ENCODE results near the gene TMEM178B. TPM values are rescaled to one million over a fixed set of nuclear protein-coding genes. Genes with fewer than 3 reads are reported as not detected.

TMEM178B gene
- total RNA-seq, 1 experiment from 2014 or later: not detected

- CTCF ChIA-PET: no interaction called here
- peaks cover 36% of the 10 kb centered on the region for H3K27me3 ChIP-seq (ENCODE audit: insufficient read depth, low read depth)
- H3K9me2 ChIP-seq (ENCODE audit: insufficient read depth): no peaks in the 10 kb centered on the region
- H4K20me1 ChIP-seq (ENCODE audit: insufficient read depth): 0 out of 2 replicates have a peak, but pooled peaks cover 3% of the 10 kb centered on the region
- no peak for TF ChIP-seq CTCF (conservative IDR thresholded peaks at IDR 0.05)
- TF ChIP-seq EZH2 (IDR thresholded peaks at IDR 0.05; ENCODE audit: low read depth): no peak
- H2AFZ ChIP-seq: no peak overlapping the region
- DNase-seq: no peak
- no peaks in the 10 kb centered on the region for H3F3A ChIP-seq (ENCODE audit: insufficient read depth, low read depth)
- intact Hi-C loops (cut with micrococcal nuclease; ENCODE audit: unreplicated experiment): loop anchor here (10.0 kb wide), 1 partner anchor 381 kb away; no protein-coding TSS in a partner anchor
- no peaks in the 10 kb centered on the region for H3K4me1 ChIP-seq (replicated peaks; ENCODE audit: insufficient read depth)
- POLR2A ChIA-PET (ENCODE audit: unreplicated experiment): no interaction called here
- no peak overlapping the region for H3K4me3 ChIP-seq
- no peak overlapping the region for H3K4me2 ChIP-seq
- no TSS peak for BruUV-seq (replicated peaks)
- no peaks in the 10 kb centered on the region for H3K9me3 ChIP-seq (ENCODE audit: insufficient read depth, low read depth)
- no peaks in the 10 kb centered on the region for H3K36me3 ChIP-seq (ENCODE audit: low read depth)
- H3K27ac ChIP-seq: no peak overlapping the region
- H3K79me2 ChIP-seq (ENCODE audit: low read depth): no peaks in the 10 kb centered on the region
Measured at GRCh38 chr7:141263983-141264382, 190.1 kb downstream of the TMEM178B start.

DNA sequence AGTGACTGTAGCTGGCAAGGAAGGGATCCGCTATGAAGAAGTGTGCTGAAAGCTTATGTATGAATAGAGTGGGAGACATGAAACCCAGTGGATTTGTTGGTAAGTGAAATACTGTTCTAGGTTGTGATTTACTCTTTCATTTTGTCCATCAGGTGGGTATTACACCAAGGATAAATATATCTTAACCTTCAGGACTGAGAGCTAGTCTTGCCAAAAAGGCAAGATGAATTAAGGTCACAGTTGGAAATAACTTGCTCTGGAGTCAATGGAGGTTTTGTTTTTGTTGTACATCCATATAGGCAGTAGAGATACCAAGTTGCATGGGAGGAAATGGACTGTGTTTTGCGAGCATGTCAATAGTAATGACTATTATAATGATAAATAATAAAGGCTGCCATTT, 190.6 kb downstream of the TMEM178B start:
- ChIA-PET CTCF (no interaction called here), POLR2A (ENCODE audit: unreplicated experiment) (no interaction called here)
- Histone ChIP-seq H3K4me3 (no peak overlapping the region), H3K27ac (no peak overlapping the region), H3K9me2 (ENCODE audit: insufficient read depth) (no peaks in the 10 kb centered on the region), H3K4me2 (no peak overlapping the region), H3K79me2 (ENCODE audit: low read depth) (no peaks in the 10 kb centered on the region), H3K36me3 (ENCODE audit: low read depth) (no peaks in the 10 kb centered on the region), H3K27me3 (ENCODE audit: insufficient read depth, low read depth) (peaks cover 36% of the 10 kb centered on the region), H4K20me1 (ENCODE audit: insufficient read depth) (0 out of 2 replicates have a peak, but pooled peaks cover 3% of the 10 kb centered on the region), H2AFZ (no peak overlapping the region), H3K4me1 (replicated peaks; ENCODE audit: insufficient read depth) (no peaks in the 10 kb centered on the region), H3K9me3 (ENCODE audit: insufficient read depth, low read depth) (no peaks in the 10 kb centered on the region), H3F3A (ENCODE audit: insufficient read depth, low read depth) (no peaks in the 10 kb centered on the region)
- intact Hi-C loops (cut with micrococcal nuclease; ENCODE audit: unreplicated experiment): loop anchor here (10.0 kb wide), 1 partner anchor 380 kb away; no protein-coding TSS in a partner anchor
- BruUV-seq (replicated peaks): no TSS peak
- DNase-seq: no peak
- TF ChIP-seq CTCF (conservative IDR thresholded peaks at IDR 0.05): no peak
- TF ChIP-seq EZH2 (IDR thresholded peaks at IDR 0.05; ENCODE audit: low read depth): no peak

DNA sequence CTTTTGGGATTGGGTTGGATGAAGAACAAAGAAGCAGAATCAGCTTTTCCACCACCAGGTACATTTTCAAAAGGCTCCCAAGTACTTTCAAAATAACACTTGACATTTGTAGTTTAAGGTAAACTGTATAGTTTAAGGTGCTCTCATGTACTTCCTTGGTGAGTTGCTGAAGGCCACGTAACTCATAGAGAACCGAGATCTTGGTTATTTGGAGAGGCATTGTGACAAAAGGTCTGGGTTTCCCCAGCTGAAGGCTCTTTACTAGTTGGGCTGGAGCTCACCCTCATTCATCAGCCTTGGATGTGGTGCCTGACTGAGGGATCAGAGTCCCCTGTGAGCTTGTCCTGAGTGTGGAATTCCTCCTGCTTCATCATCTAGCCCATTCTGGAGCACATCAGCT, 191.8 kb downstream of the TMEM178B start:
- CTCF ChIA-PET: no interaction called here

More for the DNA sequence above, 191.8 kb downstream of the TMEM178B start:
- Histone ChIP-seq H3F3A (ENCODE audit: insufficient read depth, low read depth) (no peaks in the 10 kb centered on the region), H3K4me1 (replicated peaks; ENCODE audit: insufficient read depth) (no peaks in the 10 kb centered on the region), H4K20me1 (ENCODE audit: insufficient read depth) (0 out of 2 replicates have a peak, but pooled peaks cover 3% of the 10 kb centered on the region), H3K9me2 (ENCODE audit: insufficient read depth) (no peaks in the 10 kb centered on the region), H3K36me3 (ENCODE audit: low read depth) (no peaks in the 10 kb centered on the region), H3K4me3 (no peak overlapping the region), H3K27me3 (ENCODE audit: insufficient read depth, low read depth) (peaks cover 30% of the 10 kb centered on the region), H2AFZ (no peak overlapping the region), H3K27ac (no peak overlapping the region), H3K9me3 (ENCODE audit: insufficient read depth, low read depth) (no peaks in the 10 kb centered on the region), H3K79me2 (ENCODE audit: low read depth) (no peaks in the 10 kb centered on the region), H3K4me2 (no peak overlapping the region)
- DNase-seq: no peak
- no TSS peak for BruUV-seq (replicated peaks)
- intact Hi-C loops (cut with micrococcal nuclease; ENCODE audit: unreplicated experiment): loop anchor here (10.0 kb wide), 1 partner anchor 379 kb away; no protein-coding TSS in a partner anchor
- POLR2A ChIA-PET (ENCODE audit: unreplicated experiment): no interaction called here
- no peak for TF ChIP-seq CTCF (conservative IDR thresholded peaks at IDR 0.05)
- no peak for TF ChIP-seq EZH2 (IDR thresholded peaks at IDR 0.05; ENCODE audit: low read depth)

All from PC-9 (cell line).